NCI-H1105 (cell line): Measurements from ENCODE around the gene SLC25A18.

Source experiments
- DNase-seq: peaks from one replicate; lab custom pipeline; 2025; lab: John Stamatoyannopoulos, UW

The SLC25A18 gene

DNA sequence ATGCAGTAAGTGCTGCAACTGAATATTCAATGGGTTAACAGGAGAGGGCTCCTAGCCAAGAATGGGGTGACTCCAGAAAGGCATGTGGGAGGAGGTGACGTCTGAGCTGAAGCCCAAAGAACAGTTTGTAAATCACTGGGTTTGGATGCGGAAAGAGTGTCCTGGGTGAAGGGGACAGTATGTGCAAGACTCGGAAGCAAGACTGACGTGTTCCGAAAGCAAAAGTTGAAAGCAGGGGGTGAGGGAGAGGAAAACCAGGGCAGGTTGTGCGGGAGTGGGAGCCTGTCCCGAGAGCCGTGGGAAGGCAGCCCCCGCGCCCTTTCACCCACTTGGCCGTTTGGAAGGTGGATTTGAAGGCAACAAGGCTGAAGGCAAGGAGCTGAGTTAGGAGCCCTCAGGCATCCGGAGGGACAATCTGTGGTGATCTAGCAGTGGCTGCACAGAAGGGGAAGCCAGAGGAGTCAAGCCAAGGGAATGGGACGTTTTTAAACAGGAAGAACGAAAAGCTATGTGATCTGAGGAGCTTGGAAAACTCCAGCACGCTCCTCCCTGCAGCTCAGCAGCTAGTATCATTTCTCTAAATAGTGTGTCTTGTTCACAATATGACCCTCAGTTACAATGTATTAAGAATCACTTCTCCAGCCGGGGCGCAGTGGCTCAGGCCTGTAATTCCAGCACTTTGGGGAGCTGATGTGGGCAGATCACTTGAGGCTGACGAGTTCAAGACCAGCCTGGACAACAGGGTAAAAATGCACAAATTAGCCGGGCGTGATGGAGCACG, 7.7 kb downstream of the SLC25A18 start:
- no peak for DNase-seq

DNA sequence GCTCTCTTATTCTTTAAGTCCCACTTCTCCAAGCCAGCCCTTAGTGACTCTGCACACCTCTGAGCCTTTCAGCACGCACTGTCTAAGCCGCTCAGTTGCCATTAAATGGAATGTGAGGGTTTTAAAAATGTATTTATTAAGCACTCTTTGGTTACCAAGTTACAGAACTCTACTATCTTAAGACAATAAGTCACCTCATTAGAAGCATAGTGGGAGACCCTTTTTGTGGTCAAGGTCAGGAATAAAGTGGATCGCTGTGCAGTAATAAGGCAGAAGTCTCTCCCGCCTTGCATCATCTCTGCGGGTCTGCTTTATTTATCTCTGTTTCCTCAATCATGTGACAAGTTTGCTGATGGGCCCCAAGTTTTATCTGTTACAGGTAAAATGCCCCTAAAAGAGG, 11.9 kb downstream of the SLC25A18 start:
- DNase-seq, result no peak

DNA sequence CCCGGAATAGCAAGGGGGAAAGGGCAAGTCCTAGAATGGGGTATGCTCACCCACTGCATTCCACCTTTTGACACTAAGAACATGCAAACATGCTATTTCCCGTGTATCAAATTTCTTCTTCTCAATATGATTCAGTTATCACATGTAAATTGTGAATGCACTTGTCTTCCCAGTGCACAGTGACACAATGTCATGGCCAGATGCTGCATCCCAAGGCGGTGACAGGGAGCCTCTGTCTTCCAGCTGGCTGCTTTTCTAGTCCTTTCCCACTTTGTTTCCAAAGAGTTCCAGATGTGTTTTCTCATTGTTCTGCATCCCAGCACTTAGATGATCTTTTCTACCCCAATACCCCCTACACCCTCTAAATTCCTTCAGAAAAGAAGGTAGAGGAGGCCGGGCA, 12.4 kb downstream of the SLC25A18 start:
- no peak for DNase-seq

DNA sequence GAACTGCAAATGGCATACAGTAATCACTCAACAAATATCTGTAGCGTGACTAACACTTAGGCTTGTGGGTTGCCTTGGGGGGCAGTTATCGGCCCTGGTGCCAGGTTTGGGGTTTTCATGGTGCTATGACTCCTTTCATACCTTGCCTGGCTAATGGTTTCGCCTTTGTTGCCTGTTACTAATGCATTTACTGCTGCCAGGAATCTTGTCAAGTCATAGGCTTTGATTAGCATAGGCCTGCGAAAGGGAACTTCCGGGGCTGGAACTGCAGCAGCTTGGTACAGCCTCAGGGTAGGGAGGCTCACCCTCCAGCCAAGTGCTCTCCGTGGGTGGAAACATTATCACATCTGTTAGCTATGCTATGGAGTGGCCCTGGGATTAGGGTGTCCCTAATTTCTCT, 13.2 kb downstream of the SLC25A18 start:
- no peak for DNase-seq

DNA sequence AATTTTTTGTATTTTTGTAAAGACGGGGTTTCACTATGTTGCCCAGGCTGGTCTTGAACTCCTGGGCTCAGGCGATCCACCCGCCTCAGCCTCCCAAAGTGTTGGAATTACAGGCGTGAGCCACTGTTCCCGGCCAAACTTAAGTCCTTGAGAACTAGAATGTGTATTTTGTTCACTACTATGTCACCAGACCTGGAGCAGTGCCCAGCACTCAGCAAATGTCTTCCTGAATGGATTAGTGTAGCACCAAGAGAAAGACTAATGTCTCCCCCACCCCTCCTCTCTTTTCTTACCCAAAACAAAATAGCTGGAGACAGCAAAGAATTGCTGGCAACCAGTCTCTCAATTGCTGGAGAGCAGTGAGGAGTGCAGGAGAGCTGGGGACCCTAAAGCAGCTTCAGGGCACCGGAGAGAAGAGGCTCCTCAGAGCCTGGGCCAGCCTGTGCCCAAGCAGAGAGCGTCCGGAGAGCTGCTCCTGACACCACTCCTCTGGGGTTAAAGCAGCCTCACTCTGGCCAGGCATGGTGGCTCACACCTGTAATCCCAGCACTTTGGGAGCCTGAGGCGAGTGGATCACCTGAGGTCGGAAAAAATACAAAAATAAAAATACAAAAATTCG, 14.9 kb downstream of the SLC25A18 start:
- no peak for DNase-seq

DNA sequence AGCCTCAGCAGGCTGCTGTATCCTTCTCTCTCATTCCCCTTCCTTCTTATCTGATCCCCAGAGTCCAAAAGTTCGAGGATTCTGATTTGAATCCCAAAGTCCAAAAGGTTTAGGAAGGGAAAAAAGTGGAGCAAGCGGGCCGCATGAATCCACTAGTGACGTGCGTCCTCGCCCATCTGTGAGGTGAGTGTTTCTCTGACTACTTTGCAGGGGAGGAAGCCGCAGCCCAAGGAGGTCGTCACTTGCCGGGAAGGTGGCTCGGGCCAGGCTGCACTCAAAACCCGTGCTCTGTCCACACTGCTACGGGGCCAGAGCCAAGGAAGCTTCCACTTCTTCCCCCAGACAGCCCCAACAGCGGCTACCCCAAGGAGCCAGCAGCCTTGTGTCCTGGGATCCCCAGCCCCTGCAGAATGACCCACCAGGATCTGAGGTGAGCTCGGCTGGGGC, 16.3 kb downstream of the SLC25A18 start:
- no peak for DNase-seq

DNA sequence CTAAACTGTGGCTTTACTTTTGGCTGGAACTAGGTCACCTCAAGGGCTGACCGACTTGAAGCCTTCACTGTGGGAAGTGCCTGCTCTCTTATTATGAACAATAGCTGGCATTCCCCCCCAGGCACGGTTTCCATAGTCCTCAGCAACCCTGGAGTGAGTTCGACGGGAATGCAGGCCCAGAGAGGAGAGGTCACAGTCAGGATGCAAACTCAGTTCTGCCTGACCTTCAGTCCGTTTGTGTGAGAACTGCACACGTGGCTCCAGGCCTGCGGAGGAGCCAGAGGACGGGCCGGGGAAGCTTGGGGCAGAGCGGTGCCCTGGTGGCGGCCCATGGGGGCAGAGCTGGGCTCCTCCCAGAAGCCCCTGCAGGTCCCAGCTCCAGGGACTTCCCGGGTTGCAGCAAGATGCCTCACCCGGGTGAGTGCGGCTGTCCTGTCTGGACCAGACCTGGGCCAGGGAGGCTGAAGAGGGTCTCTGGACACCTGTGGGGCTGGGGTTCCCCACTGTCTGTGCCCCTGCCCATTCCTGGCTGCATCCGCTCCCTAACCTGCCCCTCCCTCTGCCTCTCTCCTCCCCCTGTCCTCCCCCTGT, 17.2 kb downstream of the SLC25A18 start:
- DNase-seq, result no peak

DNA sequence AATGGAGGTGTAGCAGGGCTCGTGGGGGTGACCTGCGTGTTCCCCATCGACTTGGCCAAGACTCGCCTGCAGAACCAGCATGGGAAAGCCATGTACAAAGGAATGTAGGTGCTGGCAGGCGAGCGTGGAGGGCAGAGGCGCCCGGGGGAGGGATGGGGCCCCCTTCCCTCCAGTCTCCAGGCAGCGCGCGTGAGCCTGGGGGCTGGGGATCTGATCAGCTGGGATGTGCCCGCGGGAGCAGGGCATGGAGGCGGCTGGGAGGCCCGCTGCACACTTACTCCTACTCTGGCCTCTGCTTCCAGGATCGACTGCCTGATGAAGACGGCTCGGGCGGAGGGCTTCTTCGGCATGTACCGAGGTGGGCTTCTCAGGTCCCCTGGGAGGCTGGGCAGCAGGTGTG, 17.8 kb downstream of the SLC25A18 start:
- no peak for DNase-seq

DNA sequence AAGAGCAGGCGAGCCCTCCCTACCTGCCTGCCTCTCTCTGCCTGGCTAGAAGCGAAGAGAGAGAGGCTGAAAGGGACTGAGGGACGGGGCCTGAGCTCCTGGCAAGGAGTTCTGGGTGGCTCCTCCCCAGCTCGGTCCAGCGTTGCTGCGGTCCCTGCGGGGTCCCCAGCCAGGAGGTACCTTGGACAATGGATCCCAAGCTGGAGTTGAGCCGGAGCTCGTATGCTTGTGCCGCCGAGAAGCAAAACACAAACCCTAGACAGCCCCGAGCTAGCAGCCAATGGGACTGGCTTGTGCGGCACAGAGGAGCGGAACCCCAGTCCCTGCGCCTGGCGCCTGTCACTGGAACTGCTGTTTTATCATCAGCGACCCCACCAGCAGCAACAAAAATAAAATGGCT, 18.3 kb downstream of the SLC25A18 start:
- no peak for DNase-seq

DNA sequence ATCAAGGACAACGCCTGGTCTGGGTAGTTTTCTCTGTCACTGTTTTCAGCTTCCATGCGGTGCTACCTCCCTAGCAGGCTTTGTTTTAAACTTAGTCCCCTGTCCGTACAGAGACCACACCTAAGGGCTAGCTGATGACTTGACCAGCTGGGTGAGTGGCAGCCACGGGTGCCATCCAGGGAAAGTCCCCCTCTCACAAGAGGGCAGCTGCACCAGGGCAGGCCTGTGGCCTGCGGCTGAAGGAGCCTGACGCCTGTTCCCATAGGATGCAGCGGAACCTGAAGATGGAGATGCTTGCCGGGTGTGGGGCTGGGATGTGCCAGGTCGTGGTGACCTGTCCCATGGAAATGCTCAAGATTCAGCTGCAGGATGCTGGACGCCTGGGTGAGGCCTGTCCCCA, 19.9 kb downstream of the SLC25A18 start:
- no peak for DNase-seq

DNA sequence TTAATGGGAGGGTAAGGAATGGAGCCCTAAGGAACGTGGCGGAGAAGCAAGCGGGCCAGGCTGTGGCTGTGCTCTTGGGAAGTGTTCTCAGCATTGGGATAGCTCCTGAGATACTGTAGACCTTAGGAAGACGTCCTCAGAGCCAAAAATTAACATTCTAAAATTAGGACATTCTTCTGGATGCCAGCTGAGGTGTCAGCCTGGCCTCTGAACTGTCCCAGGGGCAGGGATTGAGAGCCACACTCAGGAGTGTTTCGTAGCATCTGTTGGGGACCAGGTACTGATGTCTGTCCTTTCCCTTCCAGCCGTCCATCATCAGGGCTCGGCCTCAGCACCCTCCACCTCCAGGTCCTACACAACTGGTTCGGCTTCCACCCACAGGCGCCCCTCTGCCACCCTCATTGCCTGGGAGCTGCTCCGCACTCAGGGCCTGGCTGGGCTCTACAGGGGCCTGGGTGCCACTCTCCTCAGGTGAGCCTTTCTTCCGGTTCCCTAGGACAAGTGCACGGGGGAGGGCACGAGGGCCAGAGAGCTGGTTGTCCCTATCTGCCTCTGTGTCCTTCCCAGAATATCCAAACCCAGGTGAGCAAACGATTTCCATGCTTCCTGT, 23.6 kb downstream of the SLC25A18 start:
- DNase-seq, result no peak

DNA sequence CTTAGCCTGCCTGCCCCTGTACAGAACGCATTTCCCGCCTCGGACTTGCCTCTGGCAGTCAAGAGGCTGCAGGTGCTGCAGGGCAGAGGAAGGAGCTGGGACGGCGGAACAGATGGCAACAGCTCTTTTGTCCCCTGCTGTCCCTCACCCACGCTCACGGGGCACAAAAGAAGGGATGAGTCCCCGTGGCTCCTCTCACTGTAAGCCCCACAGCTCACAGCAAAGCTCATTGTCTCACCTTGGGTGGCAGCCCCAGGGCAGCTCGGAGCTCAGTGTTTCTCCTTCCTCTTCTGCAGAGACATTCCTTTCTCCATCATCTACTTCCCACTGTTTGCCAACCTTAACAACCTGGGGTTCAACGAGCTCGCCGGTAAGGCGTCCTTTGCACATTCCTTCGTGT, 24.3 kb downstream of the SLC25A18 start:
- no peak for DNase-seq

DNA sequence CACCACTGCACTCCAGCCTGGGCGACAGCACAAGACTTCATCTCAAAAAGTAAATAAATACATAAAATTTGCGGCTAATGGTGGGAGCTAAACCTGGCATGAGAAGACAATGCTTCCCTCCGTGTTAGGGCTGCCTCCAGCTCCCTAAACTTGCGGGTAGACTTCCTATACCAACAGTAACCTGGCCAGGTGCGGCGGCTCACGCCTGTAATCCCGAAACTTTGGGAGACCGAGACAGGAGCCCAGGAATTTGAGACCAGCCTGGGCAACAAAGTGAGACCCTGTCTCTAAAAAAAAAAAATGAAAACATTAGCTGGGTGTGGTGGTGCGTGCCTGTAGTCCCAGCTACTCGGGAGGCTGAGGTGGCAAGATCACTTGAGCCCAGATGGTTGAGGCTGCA, 25.3 kb downstream of the SLC25A18 start:
- DNase-seq, result no peak

DNA sequence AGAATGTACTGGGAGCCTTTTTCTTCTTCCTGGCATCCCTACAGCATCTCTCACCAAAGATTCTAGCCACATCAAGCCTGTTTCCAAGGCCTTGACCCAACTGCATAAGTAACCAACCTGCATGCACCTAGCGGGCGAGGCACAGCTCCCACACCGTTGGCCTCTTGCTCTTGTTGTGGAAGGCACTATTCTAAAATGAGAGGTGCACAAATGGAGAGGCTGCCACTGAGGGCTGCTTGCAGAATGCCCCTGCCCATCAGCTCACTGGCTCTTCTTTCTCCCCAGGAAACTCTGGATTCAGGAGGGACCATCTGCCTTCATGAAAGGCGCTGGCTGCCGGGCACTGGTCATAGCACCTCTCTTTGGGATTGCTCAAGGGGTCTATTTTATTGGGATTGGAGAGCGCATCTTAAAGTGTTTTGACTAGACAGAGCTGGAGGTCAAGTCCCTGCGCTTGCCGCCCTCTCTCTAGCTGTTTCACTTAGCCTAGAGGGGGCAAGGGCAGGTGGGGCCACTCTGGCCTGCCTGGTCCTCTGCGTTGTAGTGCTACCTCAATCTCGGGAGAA, 26.6 kb downstream of the SLC25A18 start:
- no peak for DNase-seq

DNA sequence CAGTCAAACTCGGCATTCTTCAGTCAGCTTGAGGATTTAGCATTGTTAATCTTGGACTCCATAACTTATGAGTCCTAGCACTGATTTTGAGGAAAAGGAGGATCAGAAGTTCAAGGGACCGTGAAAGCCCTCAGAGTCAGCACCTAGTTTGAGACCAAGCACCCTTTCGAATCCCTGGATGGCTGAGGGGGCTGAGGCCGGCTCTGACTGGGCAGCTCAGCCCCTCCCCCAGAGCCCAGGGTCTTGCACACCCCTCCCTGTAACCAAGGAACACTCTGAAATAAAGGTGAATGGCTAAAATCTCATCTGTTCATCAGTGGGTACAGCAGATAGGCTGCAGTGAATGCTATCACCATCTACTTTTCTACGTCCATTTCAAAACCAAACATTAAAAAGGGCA, 27.3 kb downstream of the SLC25A18 start:
- DNase-seq, result no peak

DNA sequence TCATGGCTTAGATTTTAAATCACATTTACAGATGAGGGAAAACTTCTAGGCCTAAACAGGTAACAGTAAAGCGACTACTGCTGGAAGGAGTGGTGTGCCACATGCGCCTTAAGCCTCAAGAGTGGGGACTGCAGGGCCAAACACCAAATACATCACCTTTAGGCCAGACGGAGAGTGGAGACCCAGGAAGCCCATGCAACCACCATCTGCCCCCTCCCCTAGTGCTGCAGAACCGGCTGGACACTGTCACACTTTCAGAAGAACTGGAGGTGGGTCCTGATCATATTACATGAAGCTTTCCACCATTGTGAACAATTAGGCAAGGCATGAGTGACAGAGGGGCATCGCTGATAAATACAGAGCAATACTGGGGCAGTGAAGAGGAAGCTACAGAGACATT, 28.9 kb downstream of the SLC25A18 start:
- DNase-seq, result no peak

DNA sequence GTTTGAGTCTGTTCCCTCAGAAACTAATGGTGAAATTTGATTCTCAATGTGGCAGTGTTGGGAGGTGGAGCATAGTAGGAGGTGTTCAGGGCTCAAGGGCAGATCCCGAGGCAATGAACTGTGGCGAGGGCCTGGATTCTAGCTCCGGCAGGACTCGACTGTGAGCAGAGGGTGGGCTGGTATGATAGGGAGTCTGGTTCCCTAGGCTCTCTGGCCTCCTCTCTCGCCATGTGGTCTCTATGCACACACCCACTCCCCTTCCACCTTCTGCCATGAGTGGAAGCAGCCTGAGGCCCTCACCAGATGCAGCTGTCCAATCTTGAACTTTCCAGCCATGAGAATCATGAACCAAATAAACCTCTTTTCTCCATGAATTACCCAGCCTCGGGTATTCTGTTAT, 32.9 kb downstream of the SLC25A18 start:
- DNase-seq, result no peak

DNA sequence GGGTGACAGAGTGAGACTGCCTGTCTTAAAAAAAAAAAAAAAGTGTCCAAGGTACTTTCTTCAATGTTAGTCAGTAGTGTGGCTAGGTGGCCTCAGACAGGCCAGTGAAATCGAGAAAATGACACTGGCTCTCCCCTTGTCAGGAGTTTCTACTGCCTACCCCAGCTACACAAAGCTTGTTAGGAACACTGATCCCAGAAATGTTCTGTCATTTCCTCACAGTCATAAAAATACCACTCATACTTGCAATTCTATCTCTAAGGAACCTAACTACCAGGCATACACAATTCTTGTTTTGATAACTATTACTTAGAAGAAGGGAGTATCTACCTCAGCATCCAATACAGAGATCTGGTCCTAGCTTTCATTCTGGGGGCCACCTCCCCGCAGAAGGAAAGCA, 33.9 kb downstream of the SLC25A18 start:
- no peak for DNase-seq

DNA sequence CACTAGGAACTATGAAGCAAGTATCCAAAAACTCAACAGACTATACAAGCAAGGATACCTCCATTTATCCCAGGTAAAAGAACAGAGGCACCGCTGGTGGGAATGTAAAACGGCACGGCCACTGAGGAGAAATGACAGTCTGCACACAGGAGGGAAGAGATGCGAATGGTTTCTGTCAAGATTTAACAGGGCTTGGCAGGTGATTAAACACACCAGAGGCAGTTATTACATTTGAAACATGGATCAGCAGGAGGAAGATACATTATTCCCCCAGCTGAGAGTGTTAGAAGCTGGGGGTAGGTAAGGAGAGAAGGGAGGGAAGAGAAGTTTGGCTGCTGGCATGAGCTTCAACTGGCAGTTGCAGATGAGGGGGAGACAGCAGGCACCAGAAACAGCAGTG, 35.0 kb downstream of the SLC25A18 start:
- no peak for DNase-seq

DNA sequence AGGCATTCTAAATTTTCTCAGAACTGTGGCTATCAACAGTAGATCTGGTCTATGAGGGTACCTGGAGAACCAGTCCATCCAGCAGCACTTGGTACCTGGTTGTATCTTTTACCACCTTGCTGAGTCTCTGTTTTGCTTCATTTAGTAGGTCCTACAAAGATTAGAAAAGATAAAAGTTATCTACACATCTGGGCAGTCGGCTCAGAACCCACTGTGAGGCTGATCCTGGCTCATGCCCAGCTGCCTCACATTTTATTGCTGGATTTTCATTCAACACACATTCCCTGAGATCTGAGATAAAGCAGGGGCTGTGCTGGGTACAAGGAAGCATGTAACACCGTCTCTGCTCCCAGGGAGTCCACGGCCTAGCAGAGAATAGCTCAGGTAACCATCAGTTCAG, 37.7 kb downstream of the SLC25A18 start:
- DNase-seq, result no peak

DNA sequence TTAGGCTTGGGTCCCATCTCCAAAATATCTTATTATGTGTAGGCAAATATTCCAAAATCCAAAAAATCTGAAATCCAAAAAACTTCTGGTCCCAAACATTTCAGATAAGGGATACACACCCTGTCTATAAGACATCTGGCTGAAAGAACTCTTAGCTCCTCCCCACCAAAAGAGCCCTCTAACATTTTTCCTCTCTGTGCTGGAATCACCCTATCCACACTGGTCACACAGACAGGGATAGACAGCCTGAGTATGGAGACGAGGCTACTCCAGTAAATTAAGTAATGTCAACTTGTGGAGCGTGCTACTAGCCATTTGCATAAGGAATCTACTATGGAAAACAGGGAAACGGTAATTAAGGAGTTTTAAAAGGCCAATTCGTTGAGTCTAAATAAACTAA, 40.4 kb downstream of the SLC25A18 start:
- DNase-seq, result no peak

DNA sequence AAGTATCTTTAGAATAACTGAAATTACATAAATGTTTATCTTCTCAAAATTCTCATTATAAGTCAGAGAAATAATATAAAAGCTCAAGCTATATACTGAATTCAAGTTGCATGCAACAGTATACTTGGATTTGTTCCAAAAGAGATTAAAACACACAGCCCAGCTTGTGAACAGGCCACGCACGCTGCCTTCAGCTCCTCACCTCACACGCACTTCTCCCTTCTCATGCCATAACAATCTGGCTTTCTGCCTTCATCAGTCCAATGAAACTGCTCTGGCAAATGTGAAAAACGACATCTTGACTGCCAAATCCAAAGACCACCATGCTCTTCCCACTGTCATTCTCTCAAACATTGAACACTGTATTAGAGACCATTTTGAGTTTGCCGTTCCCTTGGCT, 43.2 kb downstream of the SLC25A18 start:
- DNase-seq, result no peak
